Skeletal muscle cell (primary cell): ENCODE data around the gene ADGRV1.
A peak's percentile ranks its signal among the peaks of the same experiment; 100 is the strongest.

ENCODE experiments used
- DNase-seq: peaks from one replicate; pipeline ENCODE4 v3.0.0-alpha.2; 2010; ENCODE audit warnings: low read depth
- H3K4me3 ChIP-seq: 2 replicates; pipeline ENCODE4 v1.5.1; 2011; ENCODE audit warnings: low read depth, mild to moderate bottlenecking, control low read depth, low read length, moderate library complexity

Gene ADGRV1

DNA sequence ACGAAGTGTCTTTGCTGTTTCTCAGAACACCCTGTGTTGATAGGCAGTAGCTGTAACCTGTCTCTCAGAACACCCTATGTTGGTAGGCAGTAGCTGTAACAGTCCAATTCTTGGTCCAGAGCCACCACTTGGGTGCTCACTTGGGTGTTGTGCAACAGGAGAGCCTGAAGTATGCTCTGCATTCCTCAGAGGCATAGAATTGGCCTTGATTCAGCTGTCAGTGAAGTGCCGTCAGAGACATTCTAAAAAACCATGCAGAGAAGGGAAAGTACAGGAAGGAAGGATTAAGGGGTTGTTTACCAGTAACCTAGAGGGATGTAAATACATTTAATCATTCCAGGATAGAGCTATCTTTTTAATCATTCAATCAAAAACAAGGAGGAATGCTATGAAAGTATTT lies 593.4 kb downstream of the ADGRV1 start:
- peak; percentile 82 for DNase-seq
- H3K4me3 ChIP-seq = no peak overlapping the region

DNA sequence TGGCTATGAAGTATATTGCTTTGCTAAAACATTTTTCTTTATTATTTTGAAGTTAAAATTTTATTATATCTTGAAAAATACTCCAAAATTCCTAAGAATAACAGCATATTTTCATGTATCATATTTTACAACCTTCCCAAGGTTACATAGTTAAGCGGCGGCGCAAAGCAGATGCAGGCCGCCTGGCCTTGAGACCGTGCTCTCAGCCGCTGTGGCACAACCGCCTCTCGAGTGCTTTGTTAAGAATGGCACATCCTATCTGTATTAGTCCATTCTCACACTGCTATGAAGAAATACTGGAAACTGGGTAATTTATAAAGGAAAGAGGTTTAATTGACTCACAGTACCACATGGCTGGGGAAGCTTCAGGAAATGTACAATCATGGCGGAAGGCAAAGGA lies 595.7 kb downstream of the ADGRV1 start:
- DNase-seq = no peak
- H3K4me3 ChIP-seq = no peak overlapping the region

DNA sequence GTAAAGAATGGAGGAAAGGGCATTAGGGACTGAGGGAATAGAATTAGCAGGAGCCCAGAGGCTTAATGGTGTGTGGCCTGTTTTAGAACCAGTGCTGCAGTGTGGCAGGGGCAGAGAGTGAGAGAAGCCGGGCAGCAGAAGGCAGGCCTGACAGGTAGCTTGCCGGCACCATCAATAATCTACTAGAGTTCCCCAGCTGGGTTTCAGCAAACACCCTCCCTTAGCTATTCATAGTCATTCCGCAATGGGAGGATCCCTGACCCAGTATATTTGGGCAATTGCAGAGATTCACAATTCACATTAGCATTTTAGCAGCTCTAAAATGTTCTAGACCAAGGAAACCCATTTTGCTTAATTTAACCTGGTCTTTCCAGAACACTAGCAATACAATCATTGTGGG lies 596.7 kb downstream of the ADGRV1 start:
- no peak for DNase-seq

DNA sequence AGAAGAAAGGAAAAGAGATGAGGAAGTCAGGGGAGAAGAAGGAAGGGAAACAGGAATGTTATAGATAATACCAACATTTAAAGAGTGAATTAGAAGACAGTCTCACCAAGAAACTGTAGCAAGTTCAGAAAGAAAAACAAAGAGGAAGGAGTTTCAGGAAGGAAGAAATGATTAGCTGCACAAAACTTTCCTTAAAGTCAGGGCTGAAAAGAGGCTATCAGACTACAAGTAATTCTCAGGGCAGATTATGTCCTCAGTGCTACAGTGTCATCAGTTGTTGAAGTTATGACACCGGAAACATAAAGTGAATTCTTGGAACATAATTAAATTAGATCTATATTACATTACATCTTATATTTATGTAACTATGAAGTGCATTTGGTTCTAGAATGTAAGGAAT lies 597.6 kb downstream of the ADGRV1 start:
- no peak for DNase-seq
- H3K4me3 ChIP-seq = no peak overlapping the region

More for the DNA sequence above, 596.7 kb downstream of the ADGRV1 start:
- H3K4me3 ChIP-seq = no peak overlapping the region

DNA sequence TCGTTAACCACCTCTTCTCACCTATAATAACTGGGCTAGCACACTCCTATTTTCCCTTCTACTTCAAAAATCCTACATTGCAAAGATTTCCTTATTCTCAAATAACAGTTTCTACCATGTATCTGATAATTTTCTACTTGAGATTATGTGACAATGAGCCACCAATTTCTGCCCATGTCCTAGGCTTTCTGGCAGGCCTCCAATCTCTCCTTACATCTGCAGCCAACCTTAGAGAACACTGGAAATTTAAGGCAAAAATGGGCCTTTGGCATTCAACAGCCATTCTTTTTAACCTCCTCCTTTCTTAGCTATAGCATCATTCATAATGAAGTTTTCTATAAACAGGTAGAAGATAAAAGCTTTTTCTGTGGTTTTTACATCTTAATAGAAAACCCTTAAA lies 599.4 kb downstream of the ADGRV1 start:
- H3K4me3 ChIP-seq = no peak overlapping the region
- no peak for DNase-seq

DNA sequence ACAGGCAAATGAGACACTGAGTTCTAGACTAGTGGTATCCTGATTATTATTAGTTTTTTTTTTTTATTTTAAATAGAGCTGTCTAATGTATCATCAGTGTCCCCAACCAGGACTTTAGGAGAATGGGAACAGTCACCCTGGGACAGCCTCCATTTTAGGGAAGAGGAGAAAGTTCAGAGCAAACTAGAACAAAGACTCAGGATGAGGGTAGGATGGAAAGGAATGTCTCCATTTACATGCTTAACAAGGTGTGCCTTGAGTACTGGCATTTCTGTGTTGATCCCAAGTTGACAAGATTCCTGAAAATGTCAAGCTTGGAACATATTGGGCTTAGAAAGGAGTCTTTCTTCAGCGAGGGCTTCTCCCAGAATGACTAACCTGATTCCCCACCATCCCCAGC lies 601.0 kb downstream of the ADGRV1 start:
- no peak for DNase-seq
- no peak overlapping the region for H3K4me3 ChIP-seq

DNA sequence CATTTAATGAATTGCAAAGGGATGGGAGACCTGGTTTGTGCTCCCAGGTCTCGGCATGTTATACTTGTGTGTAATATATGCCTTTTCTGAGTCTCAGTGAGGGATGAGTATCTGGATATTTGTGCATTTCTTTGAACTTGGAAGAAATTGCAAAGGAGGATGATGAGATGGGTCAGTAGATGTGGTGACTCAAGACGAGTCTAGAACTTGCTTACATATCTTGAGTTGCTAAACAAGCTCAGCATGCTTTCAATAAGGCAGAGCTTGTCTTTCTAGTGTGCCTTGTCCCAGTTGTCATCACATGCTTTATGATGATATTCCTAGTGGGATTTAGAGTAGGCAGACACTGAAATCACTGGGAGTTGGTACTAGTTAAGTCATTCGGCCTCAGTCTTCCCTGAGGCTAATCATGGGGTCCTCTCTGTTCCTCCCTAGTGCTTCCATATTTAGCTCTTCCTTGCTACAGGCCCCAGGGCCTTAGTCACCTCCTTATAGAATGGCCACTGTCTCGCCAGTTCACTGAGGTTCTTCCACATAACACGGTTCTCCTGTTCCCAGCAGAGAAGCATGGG lies 602.2 kb downstream of the ADGRV1 start:
- H3K4me3 ChIP-seq = no peak overlapping the region
- DNase-seq = no peak

DNA sequence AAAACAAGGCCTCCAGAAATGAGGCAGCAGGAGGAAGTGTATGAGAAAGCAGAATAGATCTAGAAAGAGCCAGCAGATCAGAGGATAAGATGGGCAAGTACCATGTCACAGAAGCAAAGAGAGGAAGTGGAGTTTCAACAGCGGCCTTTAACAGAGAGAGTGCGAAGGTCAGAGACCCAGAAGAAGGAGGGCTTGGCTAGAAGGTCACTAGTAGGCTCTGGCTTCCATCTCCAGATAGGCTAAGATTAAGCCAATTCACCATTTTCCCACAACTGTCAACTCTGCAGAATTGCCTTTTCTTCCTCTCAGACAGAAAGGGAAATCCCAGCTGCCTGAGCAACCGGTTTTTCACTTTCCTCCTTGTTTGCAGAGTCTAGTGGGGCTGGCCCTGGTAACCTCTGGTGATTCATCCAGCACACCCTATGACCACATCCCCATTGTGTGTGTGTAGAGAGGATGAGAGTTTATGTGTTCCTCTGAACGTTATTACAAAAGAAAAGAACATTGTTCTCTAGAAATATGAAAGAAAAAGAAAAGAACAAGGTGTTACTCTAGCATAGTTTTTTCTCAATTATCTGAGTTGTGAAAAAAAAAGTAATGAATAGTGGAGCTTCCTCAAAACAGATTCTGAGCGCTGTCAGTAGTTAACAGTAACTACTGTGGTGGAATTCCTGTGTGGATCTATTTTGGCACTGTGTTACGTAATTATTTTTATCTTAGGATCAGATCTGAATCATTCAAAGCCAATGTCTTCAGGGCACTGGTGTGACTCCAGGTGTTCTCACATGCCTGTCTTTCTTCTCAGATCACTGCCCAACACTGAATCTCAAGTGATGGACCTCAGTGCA lies 604.2 kb downstream of the ADGRV1 start:
- DNase-seq = peak; percentile 88
- H3K4me3 ChIP-seq = no peak overlapping the region

DNA sequence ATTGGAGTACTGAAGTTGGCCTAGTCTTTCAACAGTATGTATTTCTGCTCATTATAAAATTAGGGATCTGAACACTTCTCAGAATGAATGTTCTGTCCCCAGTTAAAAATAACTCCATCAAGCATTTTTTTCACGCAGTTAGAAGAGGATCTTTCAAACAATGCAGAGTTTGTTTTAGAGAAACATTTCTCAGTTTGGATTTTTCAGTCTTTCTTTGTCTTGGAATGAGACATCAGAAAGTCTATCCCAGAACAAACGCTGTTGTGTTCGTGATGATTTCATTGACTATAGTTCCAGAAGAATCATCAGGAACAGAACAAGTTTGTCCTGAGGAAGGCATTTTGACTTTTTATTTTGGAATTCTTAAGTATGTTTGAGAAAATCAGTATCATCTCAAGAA lies 605.8 kb downstream of the ADGRV1 start:
- DNase-seq = no peak
- no peak overlapping the region for H3K4me3 ChIP-seq

DNA sequence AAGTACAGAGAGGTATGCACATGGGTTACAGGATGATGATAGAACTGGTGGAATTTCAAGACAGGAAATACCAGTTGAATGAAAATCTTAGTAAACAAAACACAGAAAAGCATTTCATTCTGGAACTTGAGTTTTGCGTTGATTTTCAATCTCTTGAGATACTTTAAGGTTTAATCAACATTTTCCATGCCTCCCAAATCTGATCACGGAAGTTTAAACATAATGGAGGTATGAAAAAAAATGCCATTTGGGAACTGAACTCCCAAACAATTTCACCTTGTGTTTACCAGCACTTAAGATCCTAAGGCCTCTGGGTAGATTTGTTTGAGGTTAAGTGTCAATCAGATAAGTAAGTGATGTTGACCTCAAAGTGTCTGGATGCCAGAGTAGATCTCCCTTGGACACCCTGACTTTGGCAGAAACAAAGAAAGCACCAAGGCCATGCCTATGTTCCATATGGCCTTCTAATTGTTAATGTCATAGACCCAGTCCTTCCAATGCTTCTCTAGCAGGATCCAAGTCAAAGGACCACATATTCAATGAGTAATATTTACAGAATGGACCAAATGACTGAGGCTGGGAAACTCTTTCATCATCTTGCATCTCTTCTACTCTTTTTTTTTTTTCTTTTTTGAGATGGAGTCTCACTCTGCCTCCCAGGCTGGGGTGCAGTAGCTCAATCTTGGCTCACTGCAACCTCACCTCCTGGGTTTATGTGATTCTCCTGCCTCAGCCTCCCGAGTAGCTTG lies 607.6 kb downstream of the ADGRV1 start:
- no peak overlapping the region for H3K4me3 ChIP-seq
- DNase-seq = no peak

DNA sequence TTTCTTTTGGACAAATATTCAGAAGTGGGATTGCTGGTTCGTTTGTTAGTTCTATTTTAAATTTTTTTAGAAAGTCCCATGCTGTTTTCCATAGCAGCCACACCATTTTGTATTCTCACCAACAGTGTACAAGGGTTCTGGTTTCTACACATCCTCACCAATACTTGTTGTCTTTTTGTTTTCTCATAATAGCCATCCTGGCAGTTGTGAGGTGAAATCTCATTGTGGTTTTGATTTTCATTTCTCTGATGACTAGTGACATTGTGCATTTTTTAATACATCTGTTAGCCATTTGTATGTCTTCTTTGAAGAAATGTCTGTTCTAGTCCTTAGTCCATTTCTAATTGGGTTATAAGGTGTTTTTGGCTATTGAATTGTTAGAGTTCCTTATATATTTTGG lies 610.3 kb downstream of the ADGRV1 start:
- H3K4me3 ChIP-seq = no peak overlapping the region
- no peak for DNase-seq

DNA sequence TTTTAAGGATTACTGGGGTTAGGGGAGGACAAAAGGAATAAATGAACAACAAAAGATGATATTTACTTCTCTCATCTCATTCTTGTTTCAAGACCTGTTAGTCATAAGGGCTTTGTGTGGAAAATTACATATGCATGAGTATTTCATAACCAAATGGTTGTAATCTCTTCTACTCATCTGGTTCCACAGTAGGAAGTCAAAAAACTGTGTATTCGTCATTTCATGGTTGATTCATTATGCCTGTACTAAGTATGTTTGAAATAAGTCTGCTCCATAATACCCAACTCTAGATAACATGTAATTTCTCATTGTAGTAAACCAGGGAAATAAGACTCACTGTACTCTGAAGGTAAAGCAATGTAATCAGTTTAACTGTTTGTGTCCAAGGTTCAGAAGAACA lies 611.7 kb downstream of the ADGRV1 start:
- DNase-seq = peak; percentile 39
- no peak overlapping the region for H3K4me3 ChIP-seq

DNA sequence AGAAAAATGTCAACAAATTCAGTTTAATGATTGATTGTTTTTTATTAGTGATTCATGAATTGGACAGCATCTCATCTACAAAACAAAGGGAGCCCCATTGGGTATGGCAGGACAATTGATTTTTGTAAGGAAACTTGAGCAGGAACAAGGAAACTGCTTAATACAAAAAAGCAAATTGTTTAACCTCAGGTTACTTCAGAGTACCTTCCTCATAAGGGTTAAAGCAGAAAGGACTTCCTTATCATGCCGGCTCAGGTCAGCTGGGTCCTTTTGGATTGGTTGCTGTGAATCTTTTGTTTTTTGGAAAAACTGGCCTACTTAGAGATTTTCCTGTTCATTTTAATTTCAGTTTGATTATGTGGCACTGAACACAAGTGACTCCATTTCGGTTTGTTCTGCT lies 612.7 kb downstream of the ADGRV1 start:
- no peak overlapping the region for H3K4me3 ChIP-seq
- DNase-seq = no peak

DNA sequence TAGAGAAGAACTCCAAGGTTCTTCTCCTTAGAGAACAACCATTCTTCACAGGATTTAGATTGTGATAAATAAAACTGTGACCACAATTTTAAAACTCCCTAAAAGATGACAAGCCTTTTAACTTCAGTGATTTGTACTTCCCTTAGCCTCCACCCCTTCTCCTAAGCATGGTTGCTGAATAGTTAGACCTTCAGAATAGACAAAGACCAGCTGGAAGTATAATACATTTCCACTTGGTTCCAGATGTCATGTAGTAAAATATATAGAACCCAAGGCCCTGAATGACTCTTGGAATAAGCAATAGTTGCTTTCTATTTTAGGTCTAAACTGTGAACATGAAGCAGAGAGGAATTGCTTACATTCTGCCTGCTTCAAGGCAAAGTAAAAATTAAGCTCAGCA lies 615.8 kb downstream of the ADGRV1 start:
- no peak for DNase-seq
- H3K4me3 ChIP-seq = no peak overlapping the region

DNA sequence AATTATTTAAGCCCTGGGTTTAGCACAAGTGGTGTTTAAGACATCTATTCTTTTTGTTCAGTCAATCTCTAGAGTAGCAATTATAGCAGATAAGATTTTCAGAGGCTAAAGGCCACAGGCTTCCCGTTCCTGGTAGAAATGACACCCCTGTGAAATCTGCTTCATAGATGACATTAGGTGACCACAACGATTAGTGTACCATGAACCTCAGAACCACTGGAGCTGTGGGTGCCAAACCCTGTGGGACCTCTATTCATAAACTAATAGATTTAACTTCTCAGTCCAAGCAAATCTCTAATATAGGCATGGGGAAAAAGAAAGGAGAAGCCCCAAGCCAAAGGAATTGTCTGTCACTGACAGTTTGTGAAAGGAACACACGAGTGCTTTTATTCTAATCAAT lies 617.1 kb downstream of the ADGRV1 start:
- no peak overlapping the region for H3K4me3 ChIP-seq
- no peak for DNase-seq

DNA sequence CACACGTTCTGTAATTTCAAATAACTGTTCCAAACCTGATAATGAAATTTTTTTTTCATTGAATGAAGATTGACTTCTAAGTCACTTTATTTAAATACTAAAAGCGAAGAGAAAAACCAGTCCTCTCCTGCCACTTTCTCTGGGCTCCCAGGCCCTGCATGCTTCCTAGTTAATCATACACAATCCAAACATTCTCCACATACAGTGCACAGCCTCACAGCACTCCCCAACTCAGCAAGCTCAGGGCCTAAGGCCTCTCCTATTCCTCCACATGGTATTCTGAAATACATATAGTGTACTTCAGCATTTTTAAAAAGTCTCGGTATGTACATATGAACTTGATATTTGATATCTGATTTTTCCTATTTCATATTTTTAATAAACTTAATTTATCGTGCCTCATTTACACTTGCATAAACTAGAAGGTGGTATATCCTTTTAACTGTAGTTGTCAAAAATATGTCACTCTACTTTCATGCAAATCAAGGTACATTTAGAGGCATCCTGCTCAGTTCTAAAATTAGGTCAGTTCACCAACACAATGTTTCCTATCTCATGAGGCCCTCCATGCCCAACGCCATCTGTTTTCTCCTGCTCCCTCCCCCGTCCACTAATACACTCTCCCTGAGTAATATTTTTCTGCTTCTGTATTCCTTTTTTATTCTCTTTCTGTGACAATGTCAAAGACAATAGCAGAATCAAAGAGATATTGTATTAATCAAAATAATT lies 617.9 kb downstream of the ADGRV1 start:
- DNase-seq = no peak
- H3K4me3 ChIP-seq = no peak overlapping the region

DNA sequence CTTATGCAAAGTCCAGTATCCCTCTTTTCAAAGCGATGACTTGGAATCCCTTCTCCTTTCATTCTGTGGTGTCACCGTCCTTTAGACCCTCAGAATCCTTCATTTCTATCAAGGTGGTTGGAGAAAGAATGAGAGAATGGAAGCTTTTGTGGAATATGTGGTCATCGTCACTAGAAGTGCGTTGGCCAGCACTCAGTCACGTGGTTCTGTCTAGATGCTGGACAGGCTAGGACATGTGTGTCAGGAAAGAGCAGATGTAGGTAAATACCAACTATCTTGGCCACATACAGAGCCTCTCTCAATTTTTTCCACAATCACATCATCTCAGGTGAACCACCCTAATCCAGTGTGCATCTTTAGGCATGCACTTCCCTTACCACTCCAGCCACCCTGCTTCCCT lies 618.5 kb downstream of the ADGRV1 start:
- no peak overlapping the region for H3K4me3 ChIP-seq
- no peak for DNase-seq

DNA sequence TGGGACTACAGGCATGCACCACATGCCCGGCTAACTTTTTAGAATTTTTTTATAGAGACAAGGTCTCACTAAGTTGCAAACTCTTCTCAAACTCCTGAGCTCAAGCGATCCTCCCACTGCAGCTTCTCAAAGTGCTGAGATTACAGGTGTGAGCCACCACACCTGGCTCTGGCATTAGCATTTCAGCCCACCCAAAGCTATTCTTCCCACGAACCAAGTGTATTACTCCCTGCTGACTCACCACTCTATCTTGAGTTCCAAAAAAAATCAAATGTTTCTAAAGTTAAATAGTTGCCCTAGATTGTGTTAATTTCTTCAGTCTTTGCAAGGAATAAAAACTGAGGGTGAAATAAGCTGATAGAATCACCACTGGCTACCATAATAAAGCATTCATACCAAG lies 619.0 kb downstream of the ADGRV1 start:
- no peak overlapping the region for H3K4me3 ChIP-seq
- DNase-seq = no peak

DNA sequence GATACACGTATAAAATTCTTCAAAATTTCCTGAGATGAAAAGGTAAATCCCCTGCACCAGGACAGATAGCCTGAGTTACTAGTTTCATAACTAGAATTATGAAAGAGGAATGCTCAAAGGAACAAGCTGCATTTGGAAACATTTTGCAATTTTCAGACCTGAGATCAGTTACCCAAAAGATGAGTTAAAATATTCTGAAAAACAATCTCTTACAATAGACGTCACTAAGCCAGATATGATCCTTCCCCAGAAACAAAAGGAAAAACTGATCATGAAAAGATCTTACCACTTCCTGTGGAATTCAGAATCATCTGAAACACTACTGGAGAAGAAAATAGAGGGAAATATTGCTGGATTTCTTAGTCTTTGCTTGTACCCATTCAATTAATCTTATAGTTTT lies 619.9 kb downstream of the ADGRV1 start:
- no peak for DNase-seq
- no peak overlapping the region for H3K4me3 ChIP-seq

DNA sequence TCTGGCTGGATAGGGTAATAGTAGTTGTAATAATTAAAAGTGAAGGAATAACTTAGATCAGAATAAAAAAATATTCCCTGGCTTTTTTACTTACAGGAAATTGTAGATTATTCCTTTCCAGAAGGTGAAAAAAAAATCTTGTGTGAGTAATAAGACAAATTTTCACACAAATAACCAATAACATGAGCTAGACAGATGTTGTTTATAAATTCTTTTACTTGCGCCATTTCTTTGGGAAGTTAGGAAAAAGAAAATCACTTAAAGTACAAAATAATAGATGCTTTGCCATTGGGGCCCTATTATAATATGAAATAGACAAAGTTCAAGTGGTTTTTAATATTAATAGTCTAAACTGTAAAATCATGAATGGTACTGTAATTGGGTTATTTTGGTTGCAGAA lies 620.4 kb downstream of the ADGRV1 start:
- DNase-seq = no peak
- no peak overlapping the region for H3K4me3 ChIP-seq
